ENCODE measurements around the gene THAP4. TPM values are rescaled to one million over a fixed set of nuclear protein-coding genes. Genes with fewer than 3 reads are reported as not detected.

THAP4 gene
- total RNA-seq, 1 donor from 2014 or later, result 50.1 TPM

- peaks cover 10% of the 10 kb centered on the region for H3K36me3 Mint-ChIP-seq
- H3K27me3 Mint-ChIP-seq (ENCODE audit: low read depth), result no peaks in the 10 kb centered on the region
- no peak for DNase-seq (ENCODE audit: low spot score in 2 of 2, unreplicated experiment in 2 of 2)
- H3K9me3 Mint-ChIP-seq, result no peaks in the 10 kb centered on the region
- H3K27ac Mint-ChIP-seq, result no peak overlapping the region
- H3K4me3 Mint-ChIP-seq, result no peak overlapping the region
- H3K4me1 Mint-ChIP-seq, result no peaks in the 10 kb centered on the region
- TF ChIP-seq CTCF (IDR thresholded peaks at IDR 0.05; ENCODE audit: unreplicated experiment), result no peak
Observed at GRCh38 chr2:241673797-241674725, 37.1 kb upstream of the THAP4 start.

- Mint-ChIP-seq H3K9me3 (no peaks in the 10 kb centered on the region), H3K27me3 (ENCODE audit: low read depth) (no peaks in the 10 kb centered on the region), H3K27ac (no peak overlapping the region), H3K36me3 (peaks cover 8% of the 10 kb centered on the region), H3K4me3 (no peak overlapping the region), H3K4me1 (no peaks in the 10 kb centered on the region)
- DNase-seq (ENCODE audit: low spot score in 2 of 2, unreplicated experiment in 2 of 2), result no peak
- TF ChIP-seq CTCF (IDR thresholded peaks at IDR 0.05; ENCODE audit: unreplicated experiment), result no peak
Observed at GRCh38 chr2:241673189-241673663, 36.3 kb upstream of the THAP4 start.

GRCh38 chr2:241672243-241673188 lies 35.6 kb upstream of the THAP4 start:
- Mint-ChIP-seq H3K27ac (no peak overlapping the region), H3K9me3 (no peaks in the 10 kb centered on the region), H3K36me3 (peaks cover 8% of the 10 kb centered on the region), H3K4me3 (no peak overlapping the region), H3K4me1 (no peaks in the 10 kb centered on the region), H3K27me3 (ENCODE audit: low read depth) (no peaks in the 10 kb centered on the region)
- no peak for TF ChIP-seq CTCF (IDR thresholded peaks at IDR 0.05; ENCODE audit: unreplicated experiment)
- no peak for DNase-seq (ENCODE audit: low spot score in 2 of 2, unreplicated experiment in 2 of 2)

- no peak for TF ChIP-seq CTCF (IDR thresholded peaks at IDR 0.05; ENCODE audit: unreplicated experiment)
- Mint-ChIP-seq H3K4me3 (no peak overlapping the region), H3K4me1 (peaks cover 2% of the 10 kb centered on the region), H3K27ac (no peak overlapping the region), H3K36me3 (peaks cover 10% of the 10 kb centered on the region), H3K27me3 (ENCODE audit: low read depth) (no peaks in the 10 kb centered on the region), H3K9me3 (no peaks in the 10 kb centered on the region)
- no peak for DNase-seq (ENCODE audit: low spot score in 2 of 2, unreplicated experiment in 2 of 2)
Observed at GRCh38 chr2:241671457-241672240, 34.7 kb upstream of the THAP4 start.
